SKM-1 treated with dmso at 0.1 percent for 144 hours (cell line): ENCODE data around the gene RPS15.

Experiments
- DNase-seq: peaks from one replicate; lab custom pipeline; 2025; ENCODE audit not compliant: unreplicated experiment; lab: John Stamatoyannopoulos, UW

Gene RPS15

DNA sequence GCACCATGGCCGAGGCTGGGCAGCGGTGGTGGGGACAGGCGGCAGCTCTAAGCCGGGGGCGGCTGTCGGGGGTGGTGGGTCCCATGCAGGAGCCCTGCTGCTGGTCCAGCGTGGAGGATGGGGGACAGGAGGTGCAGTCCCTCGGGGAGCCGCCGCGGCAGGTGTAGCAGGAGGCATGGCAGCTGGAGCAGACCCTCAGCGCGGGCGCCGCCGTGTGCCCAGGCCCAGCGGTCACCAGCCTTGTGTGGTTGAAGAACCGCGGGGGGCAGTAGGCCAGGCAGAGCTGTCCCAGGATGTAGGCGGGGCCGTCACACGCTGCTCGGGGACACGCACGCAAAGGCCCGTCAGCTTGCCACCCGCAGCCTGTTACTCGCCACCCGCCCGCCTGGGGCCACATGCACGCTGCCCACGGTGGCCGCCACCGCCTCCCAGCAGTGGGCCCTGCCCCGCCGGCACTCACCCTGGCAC lies 43.7 kb downstream of the RPS15 start:
- DNase-seq = no peak

DNA sequence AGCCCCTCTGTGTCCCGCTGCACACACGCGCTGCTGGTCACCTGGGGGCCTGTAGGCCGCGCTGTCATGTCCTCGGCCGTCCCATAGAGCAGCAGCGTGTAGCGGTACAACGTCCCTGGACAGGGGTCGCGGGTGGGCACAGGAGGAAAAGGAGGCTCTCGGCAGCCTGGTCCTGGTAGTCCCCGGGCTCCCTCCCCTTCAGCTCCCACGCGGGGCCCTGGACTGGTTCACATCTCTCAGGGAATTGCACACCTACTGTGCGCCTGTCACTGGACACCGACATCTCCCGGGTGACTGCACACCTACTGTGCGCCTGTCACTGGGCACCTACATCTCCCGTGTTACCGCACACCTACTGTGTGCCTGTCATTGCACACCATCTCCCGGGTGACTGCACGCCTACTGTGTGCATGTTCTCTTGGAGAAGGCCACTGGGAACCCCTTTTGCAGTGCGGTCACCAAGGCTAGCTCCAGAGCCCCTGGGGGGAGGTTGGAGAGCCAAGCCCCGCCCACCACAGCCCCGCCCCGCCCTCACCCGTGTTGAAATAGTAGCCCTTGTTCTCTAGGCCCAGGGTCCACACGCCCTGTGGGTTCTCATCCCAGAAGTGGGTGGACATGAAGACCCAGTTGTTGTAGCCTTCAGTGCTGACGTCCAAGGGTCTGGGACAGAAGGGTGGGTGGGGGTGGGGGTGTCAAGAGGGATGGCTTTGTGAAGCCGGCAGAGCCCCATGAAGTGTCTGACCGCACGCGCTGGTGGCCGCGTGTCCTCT lies 44.4 kb downstream of the RPS15 start:
- DNase-seq = no peak

DNA sequence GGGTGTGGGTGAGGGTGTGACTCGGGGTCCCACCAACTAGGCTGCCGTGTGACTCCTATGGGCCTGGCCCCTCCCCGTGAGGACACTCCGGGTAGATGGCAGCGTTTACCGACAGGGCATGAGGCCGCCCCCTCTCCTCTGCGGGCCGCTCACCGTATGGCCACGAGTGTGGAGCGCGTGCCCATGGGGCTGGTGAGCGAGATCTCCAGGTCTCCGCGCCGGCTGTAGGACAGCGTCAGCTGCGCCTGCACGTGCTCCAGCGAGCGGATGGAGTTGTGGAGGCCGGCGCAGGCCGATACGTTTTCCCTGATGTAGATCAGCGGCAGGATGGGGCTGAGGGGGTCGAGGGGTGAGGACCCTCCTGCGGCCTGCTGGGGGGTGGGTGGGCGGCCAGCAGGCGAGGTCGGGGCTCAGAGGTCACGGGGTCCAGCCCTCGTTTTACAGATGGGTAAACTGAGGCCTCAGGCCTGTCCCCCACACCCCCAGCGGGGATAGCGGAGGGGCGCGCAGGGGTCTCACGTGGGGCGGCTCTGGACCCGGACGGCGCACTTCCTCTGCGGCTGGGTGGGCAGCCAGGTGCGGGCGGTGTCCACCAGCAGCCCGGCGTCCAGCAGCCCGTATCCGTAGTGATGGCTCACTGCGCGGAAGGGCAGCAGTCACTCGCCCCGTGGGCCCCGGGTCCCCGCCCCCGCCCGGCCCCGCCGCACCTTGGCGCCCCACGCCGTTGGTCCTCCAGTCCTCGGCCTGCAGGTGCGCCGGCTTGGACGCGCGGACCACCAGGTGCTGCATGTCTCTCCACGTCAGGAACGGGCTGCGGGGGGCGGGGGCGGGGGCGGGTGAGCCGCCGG lies 45.2 kb downstream of the RPS15 start:
- DNase-seq = no peak

DNA sequence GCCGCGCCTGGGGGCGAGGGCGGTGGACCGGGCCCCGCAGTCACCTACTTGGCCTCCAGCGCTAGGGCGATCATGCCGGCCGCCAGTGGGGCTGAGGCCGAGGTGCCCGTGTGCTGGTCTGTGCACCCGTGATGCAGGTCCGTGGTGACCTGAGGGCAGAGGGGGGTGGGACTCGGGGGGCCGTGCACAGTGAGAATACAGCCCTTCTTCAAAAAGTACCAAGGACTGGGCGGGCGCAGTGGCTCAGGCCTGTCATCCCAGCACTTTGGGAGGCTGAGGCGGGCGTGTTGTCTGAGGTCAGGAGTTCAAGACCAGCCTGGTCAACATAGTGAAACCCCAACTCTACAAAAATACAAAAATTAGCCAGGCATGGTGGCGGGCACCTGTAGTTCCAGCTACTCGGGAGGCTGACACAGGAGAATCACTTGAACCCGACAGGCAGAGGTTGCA lies 45.8 kb downstream of the RPS15 start:
- no peak for DNase-seq

DNA sequence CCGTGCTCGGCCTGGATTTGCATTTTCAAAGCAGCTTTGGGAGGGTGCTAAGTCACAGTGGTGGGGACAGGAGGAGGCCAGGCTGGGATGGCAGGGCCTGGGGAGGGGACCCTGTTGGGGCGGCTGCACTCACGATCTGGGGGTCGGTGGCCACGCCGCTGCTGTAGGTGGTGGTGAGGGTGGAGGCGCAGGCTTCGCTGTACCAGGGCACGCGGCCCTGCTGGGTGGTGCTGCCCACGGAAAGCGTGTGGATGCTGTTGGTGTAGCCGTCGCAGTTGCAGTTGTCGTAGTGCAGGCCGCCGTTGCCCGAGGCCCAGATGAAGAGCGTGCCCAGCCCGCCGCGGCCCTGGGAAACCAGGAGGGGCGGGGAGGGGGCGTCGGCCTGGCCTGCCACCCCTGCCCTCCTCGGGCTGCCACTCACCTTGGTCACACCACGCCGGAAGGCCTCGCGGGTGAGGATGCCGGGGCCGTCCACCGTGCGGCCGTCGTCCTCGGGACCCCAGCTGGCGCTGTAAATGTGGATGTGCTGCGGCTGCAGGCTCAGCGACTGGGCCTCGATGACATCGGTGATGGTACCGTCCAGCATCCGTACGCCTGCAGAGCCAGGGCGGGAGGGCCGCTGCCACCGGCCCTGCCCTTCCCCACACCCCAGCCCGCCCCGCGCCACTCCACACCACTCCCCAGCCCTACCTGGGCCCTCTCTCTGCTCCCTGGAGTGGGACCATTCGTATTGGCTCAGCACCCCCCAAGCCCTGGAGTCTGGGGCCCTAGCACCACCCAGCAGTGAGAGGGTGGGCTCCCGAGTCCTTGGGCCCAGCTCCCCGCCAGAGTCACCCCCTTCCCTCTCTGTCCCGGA lies 48.8 kb downstream of the RPS15 start:
- no peak for DNase-seq

DNA sequence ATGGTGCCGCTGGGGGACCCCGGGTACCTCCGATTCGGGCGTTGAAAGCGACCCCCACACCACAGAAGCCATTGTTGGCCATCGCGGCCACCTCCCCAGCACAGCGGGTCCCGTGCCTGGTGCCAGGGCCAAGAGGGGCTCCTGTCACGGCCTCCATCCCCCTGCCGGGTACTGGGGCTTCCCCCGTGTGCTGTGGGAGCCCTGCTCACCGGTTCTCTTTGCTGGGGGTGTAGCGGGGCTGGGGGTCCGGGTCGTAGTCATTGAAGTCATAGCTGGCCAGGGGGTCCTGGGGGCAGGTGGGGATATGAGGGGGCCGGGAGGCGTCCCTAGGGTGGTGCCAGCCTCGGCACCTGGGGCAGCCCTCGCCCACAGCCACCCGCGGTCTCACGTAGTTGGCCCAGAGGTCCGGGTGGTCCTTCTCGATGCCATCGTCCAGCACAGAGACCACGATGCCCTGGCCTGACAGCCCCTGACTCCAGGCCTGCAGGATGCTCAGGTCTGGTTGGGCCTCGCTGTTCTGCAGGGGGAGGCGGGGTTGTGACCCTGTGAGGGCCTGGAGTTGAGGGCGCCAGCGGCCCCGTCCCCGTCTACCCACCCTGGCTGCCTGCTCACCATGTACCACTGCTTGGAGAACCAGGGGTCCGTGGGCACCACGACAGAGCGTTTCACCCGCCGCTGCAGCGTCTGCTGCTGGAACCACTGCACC lies 49.5 kb downstream of the RPS15 start:
- no peak for DNase-seq

DNA sequence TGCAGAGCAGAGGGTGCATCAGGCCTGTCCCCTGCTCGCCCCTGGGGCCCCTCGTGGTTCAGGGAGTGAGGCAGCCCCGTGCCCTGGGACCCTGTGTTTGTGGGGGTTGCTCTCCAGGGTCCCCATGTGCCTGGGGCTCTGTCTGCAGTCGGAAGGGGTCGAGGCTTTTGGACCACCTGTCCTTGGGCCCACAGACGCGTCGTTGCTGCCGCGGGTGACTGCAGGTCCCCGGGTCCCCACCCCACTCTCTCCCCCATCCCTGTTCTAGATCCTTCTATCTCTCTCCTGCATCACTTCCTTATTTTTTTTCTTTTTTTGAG lies 50.0 kb downstream of the RPS15 start:
- DNase-seq = no peak

DNA sequence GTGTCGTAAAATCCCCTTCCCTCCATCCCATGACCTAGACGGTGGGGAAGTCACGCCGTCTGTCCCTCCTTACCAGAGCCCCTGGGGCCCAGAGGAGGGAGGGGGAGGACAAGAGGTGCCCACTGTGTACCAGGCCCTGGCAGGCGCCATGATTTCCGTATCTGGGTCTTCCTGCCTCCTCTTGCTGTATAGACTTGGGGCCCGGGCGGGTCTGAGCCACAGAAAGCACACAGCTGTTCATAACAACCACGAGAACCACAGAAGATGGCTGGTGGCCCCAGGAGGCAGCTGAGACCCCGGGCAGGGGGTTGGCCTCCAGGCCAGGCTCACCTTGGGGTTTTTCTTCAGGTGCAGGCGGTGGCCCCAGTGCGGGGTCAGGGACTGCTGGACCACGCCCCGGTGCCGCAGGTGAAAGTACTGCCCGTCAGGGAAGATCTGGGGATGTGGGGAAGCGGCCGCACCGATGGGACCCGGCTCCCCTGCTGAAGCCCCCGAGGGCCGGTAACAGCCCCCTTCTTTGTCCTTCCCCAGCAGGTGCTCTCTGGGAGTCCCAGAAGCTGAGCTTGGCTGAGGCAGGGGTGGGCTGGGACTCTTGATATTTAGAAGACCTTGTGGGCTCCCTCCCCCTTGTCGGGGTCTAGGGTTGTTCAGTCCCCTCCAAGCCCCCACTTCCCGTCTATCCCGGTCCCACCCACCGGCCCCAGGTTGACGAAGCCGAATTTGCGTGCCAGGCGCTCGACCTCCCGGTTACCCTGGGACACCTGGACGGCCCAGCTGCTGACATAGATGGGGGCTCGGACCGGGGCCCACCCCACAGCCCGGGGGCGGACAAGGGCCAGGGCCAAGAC lies 51.5 kb downstream of the RPS15 start:
- no peak for DNase-seq
